Measurements from ENCODE around the gene GABRB3. TPM values are rescaled to one million over a fixed set of nuclear protein-coding genes. Genes with fewer than 3 reads are reported as not detected.
A peak's percentile ranks its signal among the peaks of the same experiment; 100 is the strongest.

Gene GABRB3
- polyA plus RNA-seq, 3 donors: 5.7 to 7.8 (median 7.0) TPM

DNA sequence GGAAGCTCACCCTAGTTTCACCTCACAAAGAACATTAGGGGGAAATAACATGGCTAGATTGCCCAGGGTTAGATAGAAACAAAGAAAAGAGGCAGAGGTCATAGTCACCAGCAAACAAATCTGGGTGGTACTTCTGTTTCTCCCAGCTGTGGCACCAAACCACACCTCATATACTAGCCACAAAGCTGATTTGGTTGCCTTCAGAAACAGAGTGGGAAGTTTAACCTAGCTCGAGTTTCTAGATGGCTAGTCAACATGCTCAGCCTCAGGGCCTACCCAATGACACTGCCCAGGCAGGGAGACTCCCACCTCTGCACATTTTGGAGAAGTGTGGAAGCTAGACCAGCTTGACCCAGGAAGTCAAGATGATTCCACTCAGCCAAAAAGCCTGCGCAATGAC, 174.2 kb downstream of the GABRB3 start:
- no peak for DNase-seq (ENCODE audit: extremely low read depth in 1 of 11, low read depth in 9 of 11, low spot score in 4 of 11)

DNA sequence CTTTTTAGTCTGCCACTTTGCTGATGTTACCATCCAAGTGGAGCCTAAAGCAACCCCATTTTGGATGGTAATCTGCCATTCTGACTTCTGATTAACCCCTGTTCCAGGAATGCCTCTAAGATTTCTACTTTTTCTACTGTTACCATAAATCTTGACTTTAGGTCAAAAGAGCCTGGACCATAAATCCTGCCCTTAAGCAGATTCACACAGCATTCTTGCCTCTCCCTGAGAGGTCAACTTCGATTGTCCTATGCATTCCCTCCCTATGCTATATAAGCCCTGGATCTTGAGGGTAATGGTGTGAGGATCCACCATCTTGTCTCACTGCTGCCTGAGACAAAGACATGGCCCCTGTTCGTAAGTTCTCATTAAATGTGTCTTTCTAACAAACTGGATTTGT, 177.3 kb downstream of the GABRB3 start:
- peak in 5 of 11 donors; percentile 5 to 19 (median 9) for DNase-seq (ENCODE audit: extremely low read depth in 1 of 11, low read depth in 9 of 11, low spot score in 4 of 11)

DNA sequence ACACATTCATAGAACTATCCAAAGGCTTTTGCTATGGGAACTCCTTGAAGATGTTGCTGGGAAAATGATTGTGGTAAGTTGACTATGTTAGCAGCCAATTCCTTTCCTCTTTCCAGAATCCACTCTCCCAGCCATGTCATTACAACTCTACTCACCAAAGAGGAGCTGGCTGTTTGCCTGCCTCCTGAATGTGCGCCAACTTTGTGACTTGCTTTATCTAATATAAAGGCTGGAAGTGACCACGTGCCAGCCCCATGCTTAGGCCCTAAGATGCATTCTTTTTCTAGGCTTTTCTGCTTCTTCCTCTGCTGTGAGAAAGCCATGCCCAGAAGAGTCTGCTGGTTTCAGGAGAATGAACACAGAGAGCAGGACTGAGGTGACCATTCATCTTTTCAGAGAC, 182.2 kb downstream of the GABRB3 start:
- no peak for DNase-seq (ENCODE audit: extremely low read depth in 1 of 11, low read depth in 9 of 11, low spot score in 4 of 11)

DNA sequence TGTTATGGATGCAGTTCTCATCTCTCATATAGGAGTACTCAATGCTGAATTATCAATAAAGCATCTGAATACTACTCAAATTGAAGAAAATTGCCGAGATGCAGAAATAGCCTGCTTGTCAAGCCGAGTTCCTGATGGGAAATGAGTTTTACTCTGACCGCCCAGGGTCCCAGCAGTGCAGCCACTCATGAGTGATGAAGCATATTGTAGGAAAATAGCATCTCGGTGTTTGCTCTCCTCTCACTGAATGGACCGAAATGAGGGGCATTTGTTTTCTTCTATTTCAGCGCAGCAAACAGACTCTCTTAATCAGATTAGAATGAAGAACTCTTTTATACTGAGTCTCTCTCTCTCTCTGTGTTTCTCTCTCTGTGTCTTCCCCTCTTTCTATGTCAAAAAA, 190.0 kb downstream of the GABRB3 start:
- DNase-seq (ENCODE audit: extremely low read depth in 1 of 11, low read depth in 9 of 11, low spot score in 4 of 11): no peak

DNA sequence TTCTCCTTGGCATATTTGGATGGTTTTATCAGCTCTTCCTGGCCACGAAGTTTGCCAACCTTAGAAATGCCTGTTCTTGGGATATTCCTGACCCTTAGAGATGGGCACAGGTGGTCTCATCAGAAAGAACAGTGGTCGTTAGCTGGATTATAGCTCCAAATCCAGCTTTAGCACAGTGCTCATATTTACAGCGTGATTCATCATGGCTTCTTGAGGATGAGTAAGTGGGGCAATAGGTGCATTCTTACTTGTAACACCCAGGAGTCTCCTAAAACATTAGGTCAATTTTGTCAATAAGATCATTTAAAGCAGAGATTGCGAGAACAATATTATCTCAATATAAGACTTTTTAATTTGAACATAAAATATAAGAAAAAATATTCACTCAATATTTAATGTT, 191.9 kb downstream of the GABRB3 start:
- DNase-seq (ENCODE audit: extremely low read depth in 1 of 11, low read depth in 9 of 11, low spot score in 4 of 11): no peak

DNA sequence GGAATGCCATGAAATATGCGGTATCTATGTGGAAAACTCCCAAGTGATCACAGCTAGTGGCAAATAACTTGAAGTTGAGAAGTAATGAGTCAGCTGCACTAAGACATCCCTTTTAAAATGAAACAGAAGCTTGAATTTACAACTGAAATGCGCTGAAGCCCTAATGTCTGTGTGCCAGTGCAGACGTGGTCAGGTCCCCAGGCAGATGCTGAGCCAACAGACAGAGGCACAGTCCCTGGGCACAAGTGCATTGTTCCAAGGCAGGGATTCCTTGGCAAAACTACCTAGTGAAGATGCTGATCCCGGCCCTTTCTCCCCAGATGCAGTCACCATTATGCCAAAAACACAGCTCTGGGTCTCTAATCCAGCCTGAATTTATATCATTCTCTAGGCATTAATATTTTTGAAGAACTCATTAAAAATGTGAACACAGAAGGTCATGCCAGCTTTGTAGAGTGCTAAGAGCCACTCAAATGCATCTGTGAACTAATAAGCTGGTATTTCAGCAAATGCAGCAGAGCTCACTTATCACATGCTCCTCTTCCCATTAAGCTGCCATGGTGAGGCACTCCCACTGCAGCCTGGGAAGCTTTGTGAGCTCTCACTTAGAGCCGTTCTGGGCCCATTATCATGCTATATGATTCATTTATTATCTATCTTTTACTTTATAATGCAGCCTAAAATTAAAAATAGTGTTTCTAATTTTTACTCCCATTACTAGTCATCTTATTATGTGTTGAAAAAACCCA, 200.1 kb downstream of the GABRB3 start:
- no peak for DNase-seq (ENCODE audit: extremely low read depth in 1 of 11, low read depth in 9 of 11, low spot score in 4 of 11)

DNA sequence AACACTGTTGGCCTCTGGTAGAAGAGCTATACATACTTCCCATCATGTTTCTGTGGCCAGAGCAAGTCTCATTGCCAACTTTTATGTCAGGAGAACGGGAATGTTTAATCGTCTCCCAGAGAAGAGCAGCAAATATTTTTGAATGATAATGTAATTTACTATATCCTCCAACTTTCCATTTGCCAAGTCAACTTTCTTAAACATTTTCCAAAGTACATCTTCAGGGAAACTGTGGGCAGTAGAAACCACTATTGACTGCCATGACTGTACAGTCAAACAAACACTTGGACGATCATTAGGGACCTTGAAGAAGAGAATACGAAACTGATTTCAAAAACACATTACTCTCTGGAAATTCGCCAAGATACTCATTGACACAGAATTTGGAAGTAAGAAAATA, 201.5 kb downstream of the GABRB3 start:
- DNase-seq (ENCODE audit: extremely low read depth in 1 of 11, low read depth in 9 of 11, low spot score in 4 of 11): no peak

DNA sequence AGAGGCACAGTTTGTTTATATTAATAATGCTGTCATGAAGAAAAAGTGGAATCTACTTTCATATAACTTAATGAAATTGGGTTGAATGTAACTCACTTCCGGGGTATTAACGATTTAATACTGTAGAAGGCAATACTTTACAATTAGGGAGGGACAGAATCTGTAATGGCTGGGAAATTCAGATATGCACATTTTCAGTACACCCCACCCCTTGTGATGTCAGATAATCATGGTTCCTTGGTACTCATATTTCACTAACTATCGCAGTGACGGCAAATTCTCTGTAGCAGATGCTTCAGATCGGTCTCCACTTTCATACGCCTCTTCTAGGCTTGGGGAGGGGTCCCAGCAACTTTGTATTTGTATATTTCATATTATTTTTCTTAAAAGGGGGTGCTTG, 207.3 kb downstream of the GABRB3 start:
- DNase-seq (ENCODE audit: extremely low read depth in 1 of 11, low read depth in 9 of 11, low spot score in 4 of 11): no peak

DNA sequence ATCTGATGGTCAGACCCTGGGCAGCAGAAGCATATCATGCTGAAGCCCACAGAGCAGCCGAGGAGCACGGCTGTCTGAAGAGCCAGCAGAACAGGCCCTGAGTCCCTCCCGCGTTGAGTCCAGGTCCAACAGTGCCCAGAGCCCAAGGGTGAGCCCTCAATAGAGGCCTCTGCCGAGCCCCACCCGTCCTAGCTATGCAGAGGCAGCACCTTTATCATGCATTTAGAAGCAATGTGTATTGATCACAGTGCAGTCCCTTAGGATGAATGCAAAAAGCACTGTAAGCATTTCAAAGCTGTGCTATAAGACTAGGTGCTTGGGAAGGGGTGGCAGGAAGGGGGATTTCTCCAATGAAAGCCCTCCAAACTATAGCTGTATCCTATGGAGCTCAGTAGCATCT, 208.5 kb downstream of the GABRB3 start:
- no peak for DNase-seq (ENCODE audit: extremely low read depth in 1 of 11, low read depth in 9 of 11, low spot score in 4 of 11)

DNA sequence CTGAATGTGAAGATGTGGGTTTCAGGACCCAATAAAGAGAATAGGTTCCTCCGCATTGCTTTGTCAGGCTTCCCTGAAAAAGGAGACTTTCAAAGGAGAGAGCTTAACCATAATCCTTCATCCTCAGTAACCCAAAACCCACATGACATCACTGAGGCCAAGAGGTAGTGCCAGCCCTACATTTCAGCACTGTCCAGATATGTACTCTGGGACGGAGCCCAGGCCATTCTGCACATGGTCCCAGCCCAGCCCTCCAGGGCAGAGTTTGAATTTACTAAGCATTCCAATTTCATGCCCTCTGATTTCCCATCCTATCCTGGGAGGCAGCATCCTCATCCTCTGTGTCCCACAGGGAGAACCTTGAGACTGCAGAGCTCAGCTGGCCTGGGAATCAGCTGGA, 210.5 kb downstream of the GABRB3 start:
- no peak for DNase-seq (ENCODE audit: extremely low read depth in 1 of 11, low read depth in 9 of 11, low spot score in 4 of 11)

DNA sequence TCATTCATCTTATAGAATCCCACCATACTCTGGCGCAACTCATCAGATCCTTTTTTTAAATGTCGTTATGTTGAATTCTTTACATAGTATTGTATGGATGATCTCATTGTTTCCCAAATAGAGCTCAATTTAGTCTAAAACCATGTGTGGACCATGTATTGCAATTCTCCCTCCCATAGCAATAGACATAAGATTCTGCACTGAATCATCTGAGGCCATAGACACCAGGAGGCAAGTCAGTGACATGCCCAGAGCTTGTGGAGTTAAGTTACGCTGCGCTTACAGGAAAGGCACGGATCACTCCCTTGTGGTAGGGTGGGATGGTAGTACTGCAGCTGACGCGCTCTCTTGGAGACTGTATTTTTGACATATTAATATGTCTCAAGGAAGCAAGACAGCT, 211.0 kb downstream of the GABRB3 start:
- DNase-seq (ENCODE audit: extremely low read depth in 1 of 11, low read depth in 9 of 11, low spot score in 4 of 11): no peak

DNA sequence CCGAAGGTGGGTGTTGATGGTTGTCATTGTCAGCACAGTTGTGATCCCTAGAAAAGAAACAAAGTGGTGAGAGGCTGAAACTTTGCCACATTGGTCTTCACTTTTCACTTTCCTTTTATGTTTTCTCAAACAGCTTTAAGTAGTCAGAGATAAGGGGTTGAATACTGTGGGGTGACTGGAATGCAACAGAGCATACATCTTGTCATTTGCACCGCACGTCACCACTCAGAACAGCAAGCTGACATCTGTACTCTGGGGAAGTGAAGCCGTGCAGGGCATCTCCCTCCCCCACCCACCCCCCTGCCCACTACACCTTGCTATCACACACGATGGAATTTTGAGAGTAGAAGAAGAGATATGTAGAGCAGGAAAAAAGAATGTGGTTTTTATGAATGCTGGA, 211.7 kb downstream of the GABRB3 start:
- DNase-seq (ENCODE audit: extremely low read depth in 1 of 11, low read depth in 9 of 11, low spot score in 4 of 11): no peak

DNA sequence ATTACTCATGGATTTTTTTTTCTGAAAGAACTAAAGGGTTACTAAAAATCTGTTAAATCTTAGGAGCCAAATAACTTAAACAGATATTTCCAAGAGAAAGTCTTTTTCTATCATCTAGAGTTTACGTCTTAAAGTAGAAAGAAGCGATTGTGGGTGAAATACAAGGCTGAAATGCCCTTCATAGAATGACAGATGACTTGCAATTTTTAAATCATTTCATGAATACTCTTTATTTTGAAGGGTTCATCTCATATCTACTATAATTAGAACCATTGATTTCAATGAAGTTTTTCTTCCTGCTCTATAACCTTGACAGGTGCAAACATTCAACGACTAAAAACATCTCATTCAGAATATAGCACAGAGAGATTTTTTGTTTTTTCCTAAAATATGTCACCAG, 217.0 kb downstream of the GABRB3 start:
- no peak for DNase-seq (ENCODE audit: extremely low read depth in 1 of 11, low read depth in 9 of 11, low spot score in 4 of 11)

DNA sequence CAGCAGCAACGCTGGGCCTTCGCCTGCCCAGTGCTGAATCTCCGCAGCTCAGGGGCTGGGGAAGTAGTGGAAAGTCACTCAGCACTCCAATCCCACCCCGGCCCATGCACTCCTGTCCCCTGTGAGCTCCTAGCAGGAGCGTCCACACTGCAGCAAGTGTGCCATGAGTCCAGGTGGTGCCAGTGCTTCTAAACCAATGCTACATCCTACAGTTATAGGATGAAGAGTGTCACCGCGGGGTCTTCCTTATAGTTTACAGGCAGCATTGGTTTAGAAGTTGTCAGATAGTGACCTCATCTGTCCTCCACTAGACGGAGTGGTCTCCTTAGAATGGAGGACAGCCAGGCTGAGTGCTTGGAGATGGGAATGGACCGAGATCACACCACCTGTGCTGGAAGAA, 221.4 kb downstream of the GABRB3 start:
- DNase-seq (ENCODE audit: extremely low read depth in 1 of 11, low read depth in 9 of 11, low spot score in 4 of 11): no peak

DNA sequence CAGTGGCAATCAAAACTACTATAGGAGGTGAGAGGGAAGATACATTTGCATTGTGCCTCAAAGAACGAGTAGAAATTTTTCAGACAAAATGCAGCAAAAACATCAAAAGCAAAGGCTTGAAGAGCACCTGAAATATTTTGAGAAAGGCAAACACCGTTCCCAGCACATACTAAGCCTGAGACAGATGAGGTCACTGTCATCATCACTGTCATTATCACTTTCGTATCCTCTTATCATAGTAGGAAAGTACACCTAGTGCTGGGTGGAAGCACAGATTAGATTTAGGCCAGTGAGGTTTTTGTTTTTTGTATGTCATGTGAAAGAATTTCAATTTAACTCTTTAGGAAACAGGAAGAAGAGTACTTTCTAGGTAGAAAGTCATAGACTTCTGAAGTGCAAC, 222.0 kb downstream of the GABRB3 start:
- no peak for DNase-seq (ENCODE audit: extremely low read depth in 1 of 11, low read depth in 9 of 11, low spot score in 4 of 11)

DNA sequence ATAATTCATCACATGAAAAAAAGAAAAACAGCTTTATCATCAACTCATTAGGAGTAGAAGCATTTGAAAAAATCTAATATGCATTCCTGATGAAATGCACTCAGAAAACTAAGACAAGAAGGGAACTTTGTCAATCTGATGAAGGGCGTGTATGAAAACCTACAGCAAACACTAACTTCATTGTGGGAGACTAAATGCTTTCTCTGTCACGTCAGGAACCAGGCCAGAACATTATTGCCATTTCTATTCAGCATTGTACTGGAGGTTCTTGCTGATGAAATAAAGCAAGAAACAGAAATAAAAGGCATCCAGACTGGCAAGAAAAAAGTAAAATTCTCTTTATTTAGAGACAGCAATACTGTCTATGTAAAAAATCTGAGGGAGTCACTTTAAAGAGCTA, 235.2 kb downstream of the GABRB3 start:
- DNase-seq (ENCODE audit: extremely low read depth in 1 of 11, low read depth in 9 of 11, low spot score in 4 of 11): no peak

DNA sequence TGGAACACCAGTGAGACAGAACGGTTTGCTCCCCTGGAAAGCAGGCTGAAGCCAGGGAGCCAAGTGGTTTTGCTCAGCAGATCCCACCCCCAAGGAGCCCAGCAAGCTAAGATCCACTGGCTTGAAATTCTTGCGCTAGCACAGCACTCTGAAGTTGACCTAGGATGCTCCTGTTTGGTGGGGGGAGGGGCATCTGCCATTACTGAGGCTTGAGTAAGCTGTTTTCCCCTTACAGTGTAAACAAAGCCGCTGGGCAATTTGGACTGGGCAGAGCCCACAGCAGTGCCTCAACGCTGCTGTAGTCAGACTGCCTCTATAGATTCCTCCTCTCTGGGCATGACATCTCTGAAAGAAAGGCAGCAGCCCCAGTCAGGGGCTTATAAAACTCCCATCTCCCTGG, 241.4 kb downstream of the GABRB3 start:
- DNase-seq (ENCODE audit: extremely low read depth in 1 of 11, low read depth in 9 of 11, low spot score in 4 of 11): no peak

DNA sequence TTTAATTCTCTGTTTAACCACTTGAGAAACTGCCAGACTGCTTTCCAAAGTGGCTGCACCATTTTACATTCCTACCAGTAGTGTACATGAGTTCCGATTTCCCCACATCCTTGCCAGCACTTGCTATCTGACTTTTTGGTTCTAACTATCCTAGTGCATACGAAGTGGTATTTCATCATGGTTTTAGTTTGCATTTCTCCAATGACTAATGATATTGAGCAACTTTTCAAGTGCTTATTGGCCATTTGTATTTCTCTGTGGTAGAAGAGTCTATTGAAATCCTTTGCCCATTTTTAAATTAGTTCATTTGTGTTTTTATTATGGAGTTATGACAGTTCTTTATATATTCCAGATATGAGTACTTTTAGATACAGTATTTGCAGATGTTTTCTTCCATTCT, 247.8 kb downstream of the GABRB3 start:
- no peak for DNase-seq (ENCODE audit: extremely low read depth in 1 of 11, low read depth in 9 of 11, low spot score in 4 of 11)

DNA sequence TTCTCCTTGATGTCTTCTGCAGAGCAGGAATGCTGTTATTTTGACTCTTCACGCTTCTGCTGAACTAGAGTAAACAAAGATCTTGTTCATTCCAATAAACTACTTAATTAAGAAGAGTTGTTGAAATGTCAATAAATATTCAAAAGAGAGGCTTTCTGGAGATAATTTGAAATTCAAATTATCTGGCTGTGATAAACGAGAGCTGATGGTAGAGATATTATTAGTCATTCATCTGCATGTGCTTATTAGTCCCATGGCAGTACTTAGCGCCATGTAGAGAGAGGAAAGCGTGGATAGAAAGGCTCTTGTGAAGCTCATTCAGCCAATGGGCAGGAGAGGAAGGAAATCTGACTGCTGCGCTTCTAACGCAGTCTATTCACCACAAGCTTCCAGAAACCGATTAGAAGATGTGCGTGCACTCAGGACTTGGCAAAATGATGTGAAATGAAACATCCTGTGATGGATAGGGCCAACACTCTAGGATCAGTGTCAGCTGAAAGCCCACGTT, 251.1 kb downstream of the GABRB3 start:
- no peak for DNase-seq (ENCODE audit: extremely low read depth in 1 of 11, low read depth in 9 of 11, low spot score in 4 of 11)

DNA sequence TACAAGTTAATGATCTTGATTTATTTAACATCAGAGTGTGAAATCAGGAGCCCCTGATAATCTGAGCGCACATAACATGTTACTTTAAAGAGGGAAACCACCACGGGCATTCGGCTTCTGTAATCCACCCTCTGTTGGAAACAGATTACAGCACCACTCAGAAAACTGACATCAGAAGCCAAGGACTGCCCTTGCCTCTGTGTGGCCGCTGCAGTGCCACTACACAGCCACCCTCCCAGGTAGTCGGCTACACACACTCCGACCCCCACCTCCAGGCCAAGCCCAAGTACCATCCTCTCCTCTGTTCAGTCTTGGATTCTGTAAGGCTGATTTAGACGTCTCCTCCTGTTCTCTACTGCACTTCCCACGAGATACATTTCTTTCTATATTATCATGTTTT, 251.7 kb downstream of the GABRB3 start:
- DNase-seq (ENCODE audit: extremely low read depth in 1 of 11, low read depth in 9 of 11, low spot score in 4 of 11): peak in 1 of 11 donors; percentile 7

DNA sequence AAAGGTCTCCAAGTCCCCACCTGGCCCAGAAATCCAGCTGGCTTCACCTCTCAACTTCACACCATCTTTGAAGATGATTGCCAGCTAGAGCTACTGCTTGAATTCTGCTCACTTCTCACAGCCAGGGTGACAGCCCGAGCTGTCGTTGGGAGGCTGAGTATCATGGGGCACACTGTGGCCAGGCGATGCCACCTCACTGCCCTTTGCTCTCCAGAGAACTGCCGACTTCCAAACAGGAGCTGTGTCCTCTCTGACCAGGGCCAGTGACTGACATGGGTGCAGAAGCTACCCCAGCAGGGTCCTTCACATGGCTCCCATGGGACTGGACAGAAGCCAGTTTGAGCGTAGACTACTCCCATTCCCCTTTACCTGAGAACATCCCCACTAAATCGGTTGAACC, 254.0 kb downstream of the GABRB3 start:
- DNase-seq (ENCODE audit: extremely low read depth in 1 of 11, low read depth in 9 of 11, low spot score in 4 of 11): no peak

Measured in renal cortex interstitium (tissue), 11 donors.